Stimulated activated CD8-positive, alpha-beta memory T cell treated with anti-CD3 and anti-CD28 coated beads, Interleukin-12 subunit alpha, Interleukin-12 subunit beta, amount 100 ng/mL, for 1 hour (primary cell): ENCODE data around the gene ANO3.
"Not testable (repeated sequence)": the region's sequence is repeated elsewhere in the genome, so short reads cannot be mapped to it uniquely, and the experiment has no call there.

Experiments used
- DNase-seq: peaks from one replicate; pipeline ENCODE4 v3.0.0-alpha.2; 2020; ENCODE audit warnings: low read depth

The ANO3 gene

DNA sequence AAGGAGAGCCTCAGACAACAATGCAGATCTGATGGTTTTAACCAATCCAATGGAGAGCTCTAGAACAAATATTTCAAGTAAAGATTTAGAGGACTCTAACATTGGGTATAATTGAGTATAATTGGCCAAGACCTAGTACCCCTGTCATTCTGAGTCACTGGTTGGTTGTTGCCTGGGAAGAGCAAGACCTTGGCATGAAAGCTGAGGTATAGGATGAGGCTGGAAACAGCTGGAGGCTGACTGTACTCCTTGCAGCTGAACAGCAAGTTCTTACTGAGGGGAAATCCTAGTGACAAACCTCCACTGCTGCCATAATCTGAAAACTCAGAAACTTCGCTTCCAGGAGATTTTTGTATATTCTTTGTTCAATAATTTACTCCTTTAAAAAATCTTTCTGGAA, 294.4 kb downstream of the ANO3 start:
- no peak for DNase-seq

GRCh38 chr11:26632691-26633159, 300.8 kb downstream of the ANO3 start:
- DNase-seq: no peak

DNA sequence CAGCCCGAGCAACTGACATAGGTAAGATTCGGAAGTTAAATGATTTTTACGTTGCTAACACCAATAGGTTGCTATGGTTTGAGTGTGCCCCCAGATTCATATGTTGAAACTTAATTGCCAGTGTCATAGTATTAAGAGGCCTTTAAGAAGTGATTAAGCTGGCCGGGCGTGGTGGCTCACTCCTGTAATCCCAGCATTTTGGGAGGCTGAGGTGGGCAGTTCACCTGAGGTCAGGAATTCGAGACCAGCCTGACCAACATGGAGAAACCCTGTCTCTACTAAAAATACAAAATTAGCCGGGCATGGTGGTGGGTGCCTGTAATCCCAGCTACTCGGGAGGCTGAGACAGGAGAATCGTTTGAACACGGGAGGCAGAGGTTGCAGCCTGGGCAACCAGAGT, 311.4 kb downstream of the ANO3 start:
- DNase-seq: not testable (repeated sequence)

- DNase-seq: no peak
Measured at GRCh38 chr11:26649884-26650283, 318.0 kb downstream of the ANO3 start.

DNA sequence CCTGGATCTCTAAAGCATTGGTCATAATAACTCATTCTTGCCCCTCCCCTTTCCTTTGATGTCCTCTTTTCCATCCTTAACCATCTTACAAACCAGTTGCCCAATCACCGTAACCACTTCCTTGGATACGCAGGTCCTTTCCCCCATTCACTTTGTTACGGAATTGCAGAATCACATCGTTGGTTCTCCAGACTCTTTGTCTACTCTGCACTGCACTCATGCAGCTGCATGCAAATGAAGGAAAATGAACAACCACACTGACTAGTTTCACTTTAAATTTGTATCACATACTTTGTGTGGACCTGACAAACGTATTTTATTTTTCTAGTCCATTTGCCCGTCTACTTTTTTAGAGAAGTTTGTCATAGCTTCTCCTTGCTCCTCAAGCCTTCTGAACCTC, 320.0 kb downstream of the ANO3 start:
- DNase-seq: no peak

DNA sequence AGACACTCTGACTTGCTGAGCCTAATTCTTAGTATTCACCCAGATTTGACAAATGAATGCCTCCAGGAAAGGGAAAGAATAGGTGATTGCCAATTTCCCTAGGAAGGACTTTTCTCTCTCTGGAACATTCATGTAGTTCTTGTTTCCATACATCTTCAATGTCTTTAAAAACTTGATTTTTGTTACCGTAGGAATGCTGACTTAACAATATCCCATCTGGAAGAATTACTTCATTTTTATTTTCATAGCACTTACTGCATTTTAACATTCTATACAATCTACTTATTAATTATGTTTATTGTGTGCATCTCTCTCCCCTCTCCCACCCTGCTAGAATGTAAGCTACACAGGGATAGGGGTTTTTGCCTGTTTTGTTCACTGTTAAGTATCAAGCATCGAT, 323.4 kb downstream of the ANO3 start:
- DNase-seq: no peak

DNA sequence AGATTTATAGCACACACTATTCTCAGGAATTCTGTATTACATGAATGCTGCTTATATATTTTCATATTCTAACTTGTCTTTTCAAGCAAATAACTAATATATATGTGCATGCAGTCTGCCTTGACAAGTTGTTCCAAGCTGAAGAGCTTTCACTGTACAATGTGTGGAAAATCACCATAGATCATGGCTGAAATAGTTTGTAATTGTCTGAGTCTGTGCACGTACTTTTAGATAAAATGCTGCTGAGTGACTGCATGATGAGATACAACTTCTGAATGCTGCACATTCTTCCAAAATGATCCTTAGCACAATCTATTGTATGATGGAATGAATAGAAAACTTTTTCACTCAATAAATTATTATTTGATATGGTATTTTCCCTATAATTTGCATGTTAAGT, 331.0 kb downstream of the ANO3 start:
- DNase-seq: no peak

DNA sequence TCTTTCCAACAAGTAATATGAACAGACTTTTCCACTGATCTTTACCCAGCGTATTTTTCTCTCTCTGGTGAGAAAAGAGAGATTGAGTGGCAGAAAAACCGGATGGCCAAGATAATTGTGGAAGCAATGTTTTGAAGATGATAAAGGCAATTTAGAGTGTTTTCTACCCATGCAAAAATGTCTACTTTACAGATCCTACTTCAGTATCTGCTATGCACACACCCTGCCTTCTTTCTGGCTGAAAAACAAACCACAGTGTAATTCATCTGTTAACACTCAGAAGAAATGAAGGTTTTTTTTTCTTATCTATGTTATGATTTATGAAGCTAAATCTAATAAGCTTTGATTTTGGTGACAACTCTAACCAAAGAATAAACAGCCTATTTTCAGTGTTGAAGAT, 333.1 kb downstream of the ANO3 start:
- no peak for DNase-seq

GRCh38 chr11:26665946-26666345, 334.0 kb downstream of the ANO3 start:
- DNase-seq: no peak

DNA sequence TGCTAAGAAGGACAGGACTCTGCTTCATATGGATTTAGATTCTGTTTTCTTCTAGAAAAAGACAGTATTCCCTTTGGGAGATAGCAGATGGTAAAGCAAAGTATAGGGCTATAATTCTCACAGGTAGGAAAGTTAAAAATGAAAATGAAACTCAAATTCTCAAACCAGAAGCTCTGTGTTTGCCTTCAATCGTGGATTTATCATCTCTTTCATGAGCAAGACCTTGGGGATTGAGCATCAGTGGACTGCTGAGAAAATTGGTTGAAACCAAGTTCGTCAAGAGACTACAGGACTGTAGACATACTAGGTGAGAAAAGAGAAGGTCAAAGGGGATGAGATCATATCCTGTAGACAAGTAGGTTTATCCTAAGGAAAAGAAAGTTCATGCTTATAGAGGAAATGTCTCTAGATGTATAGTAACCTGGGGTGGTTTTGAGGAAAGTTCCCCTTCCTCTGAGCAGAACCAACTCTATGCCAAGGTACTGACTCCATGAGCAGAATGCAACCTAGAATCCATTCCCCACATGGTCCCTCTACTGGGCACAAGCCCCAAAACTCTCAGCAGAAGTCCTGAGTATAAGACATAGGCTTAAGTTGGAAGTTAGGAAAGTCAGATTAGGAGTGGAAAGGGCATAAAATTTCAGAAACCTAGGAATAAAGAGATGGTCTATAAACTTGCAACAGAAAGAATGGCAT, 343.5 kb downstream of the ANO3 start:
- DNase-seq: no peak

GRCh38 chr11:26676641-26677040, 344.7 kb downstream of the ANO3 start:
- DNase-seq: no peak

GRCh38 chr11:26677566-26677965, 345.6 kb downstream of the ANO3 start:
- no peak for DNase-seq

- no peak for DNase-seq
Measured at GRCh38 chr11:26687351-26687750, 355.4 kb downstream of the ANO3 start.

DNA sequence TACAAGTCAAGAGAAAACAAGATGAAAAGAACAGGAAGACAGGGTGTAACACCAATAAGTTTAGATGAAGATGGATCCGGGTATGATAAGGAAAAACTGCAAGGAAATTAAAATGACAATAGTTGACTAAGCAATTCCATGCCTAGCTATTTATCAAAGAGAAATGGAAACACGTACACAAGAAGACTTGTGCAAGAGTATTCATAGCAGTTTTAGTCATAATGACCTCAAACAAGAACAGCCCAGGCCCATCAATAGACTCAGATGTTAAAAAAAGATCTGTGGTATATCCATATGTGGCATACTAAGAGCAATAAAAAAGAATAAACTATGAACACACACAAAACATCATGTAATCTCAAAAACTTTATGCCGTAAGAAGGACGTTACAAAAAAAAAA, 356.8 kb downstream of the ANO3 start:
- no peak for DNase-seq

DNA sequence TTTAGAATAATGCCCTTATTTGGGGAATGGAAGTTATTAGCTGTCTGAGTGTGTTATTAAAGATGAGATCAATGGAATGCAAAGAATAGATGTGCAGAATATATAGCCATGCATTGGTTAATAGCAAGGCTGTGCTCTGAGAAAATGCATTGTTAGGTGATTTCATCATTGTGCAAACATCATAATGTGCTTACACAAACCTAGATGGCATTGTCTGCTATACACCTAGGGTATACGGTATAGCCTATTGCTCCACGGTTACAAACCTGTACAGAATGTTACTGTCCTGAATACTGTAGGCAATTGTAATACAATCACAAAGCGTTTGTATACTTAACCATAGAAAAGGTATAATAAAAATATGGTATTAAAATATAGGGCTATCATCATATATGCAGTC, 364.4 kb downstream of the ANO3 start:
- DNase-seq: no peak

GRCh38 chr11:26698224-26698623, 366.3 kb downstream of the ANO3 start:
- no peak for DNase-seq

GRCh38 chr11:26700574-26701235, 368.8 kb downstream of the ANO3 start:
- no peak for DNase-seq

DNA sequence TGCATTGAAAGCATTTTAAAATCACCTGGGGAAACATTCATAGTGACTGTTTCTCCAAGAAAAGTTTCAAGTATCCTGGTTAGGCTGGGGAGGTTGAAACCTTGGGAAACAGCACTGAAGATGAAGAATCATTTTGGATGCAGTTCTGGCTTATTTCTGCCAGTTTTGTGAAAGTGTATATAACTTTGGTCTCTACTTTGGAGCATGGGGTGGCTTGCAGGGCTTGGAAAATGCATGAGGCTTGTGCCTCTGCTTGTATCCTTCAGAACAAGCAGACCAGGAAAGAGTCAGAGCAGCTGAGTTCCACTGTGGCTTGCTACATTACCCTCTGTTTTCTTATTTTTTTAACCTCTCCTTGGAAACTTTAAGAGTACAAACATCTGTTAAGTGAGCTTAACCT, 370.5 kb downstream of the ANO3 start:
- no peak for DNase-seq

DNA sequence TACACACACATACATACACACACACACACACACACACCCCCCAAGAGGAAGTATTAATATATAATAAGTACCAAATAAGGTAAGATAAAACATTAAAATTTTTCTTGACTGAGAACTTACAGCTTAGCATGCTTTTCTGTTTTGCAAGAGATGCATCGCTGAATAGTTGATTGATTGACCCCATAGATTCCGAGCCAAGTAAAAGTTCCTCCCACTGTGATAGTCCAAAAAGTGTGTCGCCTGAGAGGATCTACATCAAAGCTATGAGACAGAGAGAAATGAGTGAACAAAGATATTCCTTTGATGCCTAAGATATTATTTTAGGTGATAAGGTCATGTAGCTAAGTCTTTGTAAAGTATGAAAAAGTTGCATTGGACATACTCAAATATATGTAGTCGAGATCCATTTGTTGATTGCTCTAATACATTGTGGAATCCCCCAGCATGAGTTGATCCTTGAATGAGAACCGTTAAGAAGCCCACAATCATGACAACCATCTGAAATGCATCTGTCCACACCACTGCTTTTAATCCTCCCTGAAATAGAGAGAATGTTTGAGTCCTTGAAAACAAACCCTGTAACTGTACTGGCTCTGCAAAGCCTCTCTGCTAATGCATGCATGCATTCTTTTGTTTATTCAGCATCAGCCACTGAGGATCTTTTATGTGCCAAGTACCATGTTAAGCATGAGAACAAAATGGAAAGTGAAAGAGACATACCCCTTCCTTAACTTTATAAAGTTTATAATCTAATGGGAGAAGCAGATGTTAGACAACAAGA, 371.7 kb downstream of the ANO3 start:
- no peak for DNase-seq

DNA sequence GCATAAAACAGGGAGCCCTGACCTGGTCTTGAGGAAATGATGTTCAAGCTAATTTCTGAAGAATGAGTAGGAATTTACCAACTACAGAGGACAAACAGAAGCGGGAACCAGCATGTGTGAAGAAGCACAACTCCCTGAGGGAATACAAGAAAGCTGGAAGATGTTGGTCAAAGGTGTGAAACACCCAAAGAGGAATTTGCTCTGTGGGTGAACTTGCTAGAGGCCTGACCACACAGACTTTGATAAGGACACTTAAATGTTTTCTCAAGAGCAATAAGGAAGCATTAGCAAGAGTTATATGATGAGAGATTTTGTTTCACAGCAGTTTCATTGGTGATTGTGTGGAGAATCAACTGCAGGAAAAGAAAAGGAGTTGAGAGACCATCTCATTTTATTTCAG, 372.3 kb downstream of the ANO3 start:
- no peak for DNase-seq

GRCh38 chr11:26706181-26706580, 374.3 kb downstream of the ANO3 start:
- DNase-seq: no peak

DNA sequence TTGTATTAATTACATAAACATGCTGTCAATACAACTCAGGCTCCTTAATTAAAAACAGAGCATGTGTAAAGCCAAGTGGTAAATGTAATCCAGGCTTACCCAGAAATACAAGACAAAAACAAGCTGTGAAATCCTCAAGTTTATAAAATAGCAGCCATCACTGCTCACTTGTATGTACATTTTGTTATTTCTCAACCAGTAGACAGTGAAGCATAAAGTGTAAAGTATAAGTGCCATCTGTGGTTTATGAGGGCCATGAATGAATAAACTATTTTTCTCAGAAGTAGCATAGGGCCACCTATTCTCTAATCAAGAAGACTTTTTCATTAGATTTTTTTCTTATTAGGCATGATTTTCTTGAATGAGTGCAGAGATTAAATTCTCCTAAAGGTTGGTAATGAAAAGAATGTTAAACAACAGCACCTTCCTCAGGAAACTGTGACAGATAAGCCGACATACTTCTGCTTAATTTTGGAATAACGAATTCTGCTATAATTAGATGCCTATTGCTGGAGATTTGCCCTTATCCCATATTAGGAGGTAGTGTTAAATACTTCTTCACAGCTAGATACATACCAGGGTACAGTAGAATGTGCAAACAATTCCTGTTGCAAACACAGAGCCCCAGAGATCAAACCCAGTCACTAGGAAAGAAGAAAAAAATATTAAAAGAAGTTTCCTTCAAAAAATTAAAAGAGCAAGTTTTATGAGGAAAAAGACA, 377.0 kb downstream of the ANO3 start:
- DNase-seq: no peak
